ENCODE data around the gene GPR157. TPM values are rescaled to one million over a fixed set of nuclear protein-coding genes. Genes with fewer than 3 reads are reported as not detected.

The GPR157 gene
- total and polyA plus RNA-seq, 2 experiments from 2014 or later, result 0.81 to 3.9 TPM

GRCh38 chr1:9052272-9053049 is 76.4 kb downstream of the GPR157 start:
- no peaks in the 10 kb centered on the region for H3K36me3 ChIP-seq (ENCODE audit: insufficient read depth)
- H3K4me2 ChIP-seq, result no peak overlapping the region
- H3K4me1 ChIP-seq (ENCODE audit: insufficient read depth), result peaks cover 13% of the 10 kb centered on the region
- Mint-ChIP-seq H3K4me1 (peaks cover 14% of the 10 kb centered on the region), H3K4me3 (no peak overlapping the region), H3K36me3 (ENCODE audit: low read depth) (no peaks in the 10 kb centered on the region), H3K27ac (no peak overlapping the region), H3K27me3 (ENCODE audit: insufficient read depth, low read depth, poor library complexity) (peaks cover 6% of the 10 kb centered on the region), H3K9me3 (no peaks in the 10 kb centered on the region)
- H3K27ac ChIP-seq (ENCODE audit: low read depth), result no peak overlapping the region; the same call in 1 of the 2 replicates
- H3K79me2 ChIP-seq (replicated peaks; ENCODE audit: insufficient read depth), result no peaks in the 10 kb centered on the region
- H2AFZ ChIP-seq, result no peak overlapping the region
- TF ChIP-seq CREB1 (CRISPR knock-in tag; IDR thresholded peaks at IDR 0.05; ENCODE audit: low read depth) (no peak), EZH2 (IDR thresholded peaks at IDR 0.05; ENCODE audit: low read depth, unreplicated experiment) (no peak), ZNF114 (CRISPR knock-in tag; IDR thresholded peaks at IDR 0.05) (no peak), REST (IDR thresholded peaks at IDR 0.05; ENCODE audit: unreplicated experiment) (no peak), ZNF462 (CRISPR knock-in tag; IDR thresholded peaks at IDR 0.05) (no peak), ETS1 (IDR thresholded peaks at IDR 0.05) (no peak), STAT1 (IDR thresholded peaks at IDR 0.05; ENCODE audit: unreplicated experiment) (no peak), NANOG (IDR thresholded peaks at IDR 0.05; ENCODE audit: borderline replicate concordance) (no peak), JUNB (IDR thresholded peaks at IDR 0.05; ENCODE audit: unreplicated experiment) (no peak), CTCF (conservative IDR thresholded peaks at IDR 0.05; ENCODE audit: low read depth in 2 of 2) (no peak), EZH2phosphoT487 (IDR thresholded peaks at IDR 0.05; ENCODE audit: unreplicated experiment) (no peak), POLR2AphosphoS5 (IDR thresholded peaks at IDR 0.05; ENCODE audit: low read depth) (no peak), ZNF331 (CRISPR knock-in tag; IDR thresholded peaks at IDR 0.05; ENCODE audit: low read depth) (no peak)
- ATAC-seq (no peak), DNase-seq (ENCODE audit: low spot score) (no peak)
- H3F3A ChIP-seq (replicated peaks; ENCODE audit: low read depth), result no peaks in the 10 kb centered on the region
- H3K4me3 ChIP-seq, result no peak overlapping the region
- no peaks in the 10 kb centered on the region for H4K20me1 ChIP-seq (replicated peaks; ENCODE audit: insufficient read depth)
- H3K9me2 ChIP-seq (ENCODE audit: insufficient read depth), result peaks cover 3% of the 10 kb centered on the region; the same call in 1 of the 2 replicates
- H3K27me3 ChIP-seq (ENCODE audit: insufficient read depth), result no peaks in the 10 kb centered on the region
